Thyroid gland (tissue), 4 donors: Measurements from ENCODE around the gene STX8. TPM values are rescaled to one million over a fixed set of nuclear protein-coding genes. Genes with fewer than 3 reads are reported as not detected.

Experiments used
- DNase-seq, 2 donors: peaks; one replicate each; pipeline ENCODE4 v3.0.0-alpha.2; 2019
- H3K27ac ChIP-seq, 3 donors: fragments of 200-600 bp; sonication (generic); 1 replicate in 2 of 3; 2 replicates in 1 of 3; pipeline ENCODE4 v1.5.1; 2016 to 2019; ENCODE audit warnings: mild to moderate bottlenecking in 1 of 3, moderate library complexity in 1 of 3
- H3K27me3 ChIP-seq: fragments of 200-600 bp; sonication (generic); one replicate; pipeline ENCODE4 v1.5.1; 2019
- H3K36me3 ChIP-seq, 2 donors: fragments of 200-600 bp; sonication (generic); one replicate each; pipeline ENCODE4 v1.5.1; 2016 to 2019
- H3K4me1 ChIP-seq, 2 donors: fragments of 200-600 bp; sonication (generic); one replicate each; pipeline ENCODE4 v1.5.1; 2017 to 2019
- H3K4me3 ChIP-seq, 3 donors: fragments of 200-600 bp; sonication (generic); replicated peaks in 1 of 3; 1 replicate in 2 of 3; 2 replicates in 1 of 3; pipeline ENCODE4 v1.5.1; 2016; ENCODE audit warnings: mild to moderate bottlenecking in 1 of 3
- H3K9me3 ChIP-seq: fragments of 200-600 bp; sonication (generic); one replicate; pipeline ENCODE4 v1.5.1; 2017
- POLR2A ChIP-seq, 2 donors: fragments of 450-650 bp; IDR thresholded peaks; one replicate each; pipeline ENCODE4 v1.6.1; 2017; ENCODE audit warnings: antibody characterized with exemption in 2 of 2, mild to moderate bottlenecking in 2 of 2, moderate library complexity in 1 of 2
- WGBS, 2 donors: methylation state at CpG; one replicate each; pipeline ENCODE4 v1.1.5; 2017; 5-methylcytosine and 5-hydroxymethylcytosine counted together
- intact Hi-C: fragments of 100-400 bp; cut with DNase I; formaldehyde crosslinking; loops from one replicate; pipeline ENCODE4 v1.15.1; 2023
- small RNA-seq: library from RNA; depleted of rRNA; stranded (forward); fragments of <200 nt; gene quantifications from one replicate; pipeline ENCODE3, GENCODE V24; 2016
- total RNA-seq, 4 donors: library from RNA; depleted of rRNA; stranded (reverse); fragments of >200 nt; gene quantifications; one replicate each; pipeline ENCODE4 v1.2.3, GENCODE V29; 2016
- TF ChIP-seq, protein P1 (sequence below), 6 experiments: fragments of 200-600 bp in 3 of 6; fragments of 450-650 bp in 3 of 6; sonication (generic) in 3 of 6; IDR thresholded peaks; one replicate each; pipeline ENCODE4 v1.5.1; 2016 to 2019; ENCODE audit warnings: antibody characterized with exemption in 6 of 6, mild to moderate bottlenecking in 2 of 6, inconsistent platforms in 1 of 6, moderate library complexity in 1 of 6

STX8 gene
- total RNA-seq, 4 donors from 2014 or later: 67.6 to 88.9 (median 72.7) TPM

DNA sequence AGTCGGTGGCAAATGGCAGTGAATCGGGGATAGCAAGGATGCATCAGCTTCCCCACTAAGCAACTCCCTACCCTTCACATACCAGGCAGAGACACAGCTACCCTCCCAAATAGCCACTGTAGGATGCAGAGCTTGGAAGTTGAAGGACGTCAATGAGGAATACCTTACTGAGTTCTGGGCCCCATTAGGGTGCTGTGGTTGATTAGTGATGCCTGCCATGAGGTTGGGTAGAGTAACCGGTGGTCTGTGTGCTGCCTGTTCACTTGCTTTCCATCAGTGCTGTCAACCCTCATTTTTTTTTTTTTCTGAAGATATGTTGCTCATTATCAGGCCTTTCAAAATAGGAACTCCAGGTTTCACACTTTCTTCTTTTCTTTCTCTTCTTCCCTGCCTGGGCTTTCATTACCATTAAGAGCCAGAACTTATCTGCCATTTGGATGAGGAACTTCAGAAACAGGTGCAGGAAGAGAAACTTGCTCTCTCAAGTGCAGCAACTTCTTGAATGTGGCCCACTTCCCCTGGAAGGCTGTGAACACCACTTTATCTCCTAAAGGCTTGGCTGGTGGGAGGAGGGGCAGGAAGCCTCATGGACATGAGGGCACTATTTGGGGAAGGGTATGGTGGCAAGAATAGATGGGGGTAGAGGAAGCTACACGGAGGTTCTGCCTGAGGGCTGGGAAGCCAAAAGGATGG is 370.8 kb downstream of the STX8 start:
- intact Hi-C loops: no loop called here
- TF ChIP-seq, protein P1, sequence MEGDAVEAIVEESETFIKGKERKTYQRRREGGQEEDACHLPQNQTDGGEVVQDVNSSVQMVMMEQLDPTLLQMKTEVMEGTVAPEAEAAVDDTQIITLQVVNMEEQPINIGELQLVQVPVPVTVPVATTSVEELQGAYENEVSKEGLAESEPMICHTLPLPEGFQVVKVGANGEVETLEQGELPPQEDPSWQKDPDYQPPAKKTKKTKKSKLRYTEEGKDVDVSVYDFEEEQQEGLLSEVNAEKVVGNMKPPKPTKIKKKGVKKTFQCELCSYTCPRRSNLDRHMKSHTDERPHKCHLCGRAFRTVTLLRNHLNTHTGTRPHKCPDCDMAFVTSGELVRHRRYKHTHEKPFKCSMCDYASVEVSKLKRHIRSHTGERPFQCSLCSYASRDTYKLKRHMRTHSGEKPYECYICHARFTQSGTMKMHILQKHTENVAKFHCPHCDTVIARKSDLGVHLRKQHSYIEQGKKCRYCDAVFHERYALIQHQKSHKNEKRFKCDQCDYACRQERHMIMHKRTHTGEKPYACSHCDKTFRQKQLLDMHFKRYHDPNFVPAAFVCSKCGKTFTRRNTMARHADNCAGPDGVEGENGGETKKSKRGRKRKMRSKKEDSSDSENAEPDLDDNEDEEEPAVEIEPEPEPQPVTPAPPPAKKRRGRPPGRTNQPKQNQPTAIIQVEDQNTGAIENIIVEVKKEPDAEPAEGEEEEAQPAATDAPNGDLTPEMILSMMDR (IDR thresholded peaks at IDR 0.05): no peak
- no peak for TF ChIP-seq POLR2A (IDR thresholded peaks at IDR 0.05)
- WGBS, 2 donors: 74 to 75% methylated on average over 5 of the region's 5 CpGs
- DNase-seq: no peak
- Histone ChIP-seq H3K27ac (no peak overlapping the region), H3K9me3 (no peaks in the 10 kb centered on the region), H3K36me3 (no peaks in the 10 kb centered on the region), H3K27me3 (no peaks in the 10 kb centered on the region), H3K4me1 (peaks cover 0 to 3% of the 10 kb centered on the region in 2 donors), H3K4me3 (no peak overlapping the region)

DNA sequence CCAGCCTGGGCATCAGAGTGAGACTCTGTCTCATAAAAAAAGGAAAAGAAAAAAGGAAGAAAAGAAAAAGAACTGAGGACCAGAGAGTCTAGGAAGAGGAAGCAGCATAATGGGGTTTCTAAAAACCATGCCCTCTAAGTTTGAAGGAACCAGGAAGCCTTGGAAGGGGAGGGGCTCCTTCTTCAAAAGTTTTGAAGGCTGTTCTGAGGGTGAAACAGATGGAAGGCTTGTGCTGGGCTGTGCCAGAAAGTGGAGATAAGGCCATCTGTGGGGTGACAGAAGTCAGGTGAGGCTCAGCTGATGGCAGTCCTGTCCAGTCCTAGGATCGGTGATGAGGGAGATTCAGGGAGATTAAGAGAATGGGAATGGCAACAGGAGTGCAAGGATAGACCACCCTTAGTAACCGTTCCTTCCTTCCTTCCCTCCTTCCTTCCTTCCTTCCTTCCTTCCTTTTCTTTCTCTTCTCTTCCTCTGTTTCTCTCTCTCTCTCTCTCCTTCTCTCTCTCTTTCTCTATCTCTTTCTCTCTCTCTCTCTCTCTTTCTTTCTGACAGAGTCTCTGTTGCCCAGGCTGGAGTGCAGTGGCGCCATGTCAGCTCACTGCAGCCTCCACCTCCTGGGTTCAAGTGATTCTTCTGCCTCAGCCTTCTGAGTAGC is 371.7 kb downstream of the STX8 start:
- no peak overlapping the region for H3K4me3 ChIP-seq
- no peaks in the 10 kb centered on the region for H3K9me3 ChIP-seq
- intact Hi-C loops: no loop called here
- TF ChIP-seq POLR2A (IDR thresholded peaks at IDR 0.05): no peak
- TF ChIP-seq, protein P1 (IDR thresholded peaks at IDR 0.05): no peak
- DNase-seq: no peak
- H3K36me3 ChIP-seq: no peaks in the 10 kb centered on the region
- no peak overlapping the region for H3K27ac ChIP-seq
- WGBS, 2 donors: 81 to 92% methylated on average over 3 of the region's 3 CpGs
- peaks cover 0 to 3% of the 10 kb centered on the region in 2 donors for H3K4me1 ChIP-seq
- H3K27me3 ChIP-seq: no peaks in the 10 kb centered on the region

DNA sequence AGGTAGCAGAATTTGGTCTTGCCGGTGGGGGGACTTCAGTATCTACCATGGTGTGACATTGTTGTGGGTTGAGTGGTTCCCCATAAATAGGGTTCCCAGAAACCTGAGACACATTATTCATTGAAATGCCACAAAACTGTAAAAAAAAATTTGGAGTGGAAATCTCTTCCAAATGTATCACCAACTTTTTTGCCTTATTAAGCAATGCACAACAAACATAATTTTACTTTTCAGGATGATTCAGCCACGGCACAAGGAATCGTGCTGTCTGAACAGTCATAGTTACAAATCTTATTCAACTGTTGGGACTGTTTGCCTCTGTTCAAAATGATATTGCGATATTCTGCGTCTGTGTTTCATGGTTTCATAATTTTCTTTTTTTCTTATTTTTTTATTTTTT is 373.1 kb downstream of the STX8 start:
- WGBS, 2 donors: 93 to 96% methylated on average over 5 of the region's 5 CpGs
- DNase-seq: no peak
- no peaks in the 10 kb centered on the region for H3K27me3 ChIP-seq
- TF ChIP-seq, protein P1 (IDR thresholded peaks at IDR 0.05): no peak
- TF ChIP-seq POLR2A (IDR thresholded peaks at IDR 0.05): no peak
- no peaks in the 10 kb centered on the region for H3K36me3 ChIP-seq
- intact Hi-C loops: no loop called here
- H3K4me1 ChIP-seq: peaks cover 0 to 3% of the 10 kb centered on the region in 2 donors
- H3K27ac ChIP-seq: no peak overlapping the region
- no peak overlapping the region for H3K4me3 ChIP-seq
- H3K9me3 ChIP-seq: no peaks in the 10 kb centered on the region

DNA sequence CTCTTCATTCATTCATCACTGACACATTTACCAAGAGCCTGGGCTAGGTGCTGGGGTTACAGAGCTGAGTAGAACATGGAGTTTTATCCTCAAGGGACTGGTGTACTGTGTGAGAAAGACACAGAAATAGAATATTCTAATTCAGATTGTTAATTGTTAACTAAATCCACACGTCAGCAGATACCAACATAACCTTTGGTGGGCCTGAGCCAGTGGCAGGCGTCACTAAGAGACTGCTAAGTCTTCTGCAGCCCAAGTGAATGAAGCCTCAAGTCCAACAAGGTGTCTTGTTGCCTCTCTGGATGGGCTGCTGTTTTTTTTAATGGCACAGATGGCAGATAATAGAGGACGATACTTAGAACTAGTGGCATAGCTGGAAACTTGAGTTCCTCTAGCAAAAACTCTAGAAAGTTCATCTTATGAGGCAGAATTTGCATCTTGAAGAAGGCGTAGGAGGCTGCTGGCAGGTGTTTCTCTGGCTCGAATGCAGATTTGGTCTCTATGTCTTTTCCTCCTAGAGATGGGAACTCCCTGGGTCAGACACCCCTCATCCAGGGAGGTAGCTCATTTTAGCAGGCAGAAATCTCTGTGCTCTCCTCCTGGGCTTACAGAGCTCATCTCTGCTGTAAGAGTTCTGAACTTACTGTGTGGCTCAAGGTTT is 374.8 kb downstream of the STX8 start:
- H3K36me3 ChIP-seq: no peaks in the 10 kb centered on the region
- TF ChIP-seq POLR2A (IDR thresholded peaks at IDR 0.05): no peak
- TF ChIP-seq, protein P1 (IDR thresholded peaks at IDR 0.05): no peak
- no peaks in the 10 kb centered on the region for H3K4me1 ChIP-seq
- no peaks in the 10 kb centered on the region for H3K27me3 ChIP-seq
- 91 to 94% methylated on average over 5 of the region's 5 CpGs for WGBS, 2 donors
- intact Hi-C loops: no loop called here
- DNase-seq: no peak
- no peaks in the 10 kb centered on the region for H3K9me3 ChIP-seq
- H3K4me3 ChIP-seq: no peak overlapping the region
- H3K27ac ChIP-seq: no peak overlapping the region

Small RNAs within 50 kb of the gene (small RNA-seq; reads per million reads assigned to genes)
- gene AC005695.3: not detected

Other genes with a start within 250 kb of the STX8 start
- under 1 TPM in 2 of 4 donors, not detected in 2; 0.27 to 0.78 TPM for gene CFAP52, start 822 bp upstream of the STX8 start, total RNA-seq
- 1 to 10 TPM; 3.0 to 5.1 (median 3.9) TPM for gene USP43, start 69.7 kb upstream of the STX8 start, total RNA-seq
- not detected for gene DHRS7C, start 215.8 kb upstream of the STX8 start, total RNA-seq
- not detected for gene GSG1L2, start 246.3 kb upstream of the STX8 start, total RNA-seq